KMS-11 (cell line): ENCODE data around the gene CCSER2.

ENCODE experiments used
- H2AFZ ChIP-seq: fragments of 200-600 bp; sonication (generic); 2 replicates; pipeline ENCODE4 v1.6.1; 2016; ENCODE audit warnings: antibody characterized with exemption, mixed run types, low read depth
- H3K27ac ChIP-seq: fragments of 200-600 bp; sonication (generic); 2 replicates; pipeline ENCODE4 v1.6.1; 2016; ENCODE audit warnings: mild to moderate bottlenecking, mixed run types
- H3K27me3 ChIP-seq: fragments of 200-600 bp; sonication (generic); 2 replicates; pipeline ENCODE4 v1.6.1; 2017; ENCODE audit warnings: mild to moderate bottlenecking, low read depth, mixed run types, moderate library complexity; ENCODE audit not compliant: insufficient read depth
- H3K36me3 ChIP-seq: fragments of 200-600 bp; sonication (generic); 2 replicates; pipeline ENCODE4 v1.6.1; 2017; ENCODE audit warnings: mild to moderate bottlenecking, mixed run types; ENCODE audit not compliant: insufficient read depth
- H3K4me1 ChIP-seq: fragments of 200-600 bp; sonication (generic); 2 replicates; pipeline ENCODE4 v1.6.1; 2016; ENCODE audit warnings: mild to moderate bottlenecking, low read depth, mixed run types; ENCODE audit not compliant: poor library complexity, severe bottlenecking
- H3K4me2 ChIP-seq: fragments of 200-600 bp; sonication (generic); 2 replicates; pipeline ENCODE4 v1.7.0; 2016; ENCODE audit warnings: mild to moderate bottlenecking, mixed run types
- H3K4me3 ChIP-seq: fragments of 200-600 bp; sonication (generic); IDR thresholded peaks from 2 replicates; pipeline ENCODE4 v1.6.1; 2017; ENCODE audit warnings: low read depth, low read length, mixed read lengths; ENCODE audit not compliant: insufficient read depth
- H3K79me2 ChIP-seq: fragments of 200-600 bp; sonication (generic); 2 replicates; pipeline ENCODE4 v1.6.1; 2016; ENCODE audit warnings: low read depth, mixed run types; ENCODE audit not compliant: insufficient read depth
- H3K9ac ChIP-seq: fragments of 200-600 bp; sonication (generic); 2 replicates; pipeline ENCODE4 v1.6.1; 2016; ENCODE audit warnings: mild to moderate bottlenecking, mixed run types
- H4K20me1 ChIP-seq: fragments of 200-600 bp; sonication (generic); 2 replicates; pipeline ENCODE4 v1.6.1; 2016; ENCODE audit warnings: mild to moderate bottlenecking, mixed run types; ENCODE audit not compliant: insufficient read depth
- TF ChIP-seq, protein P1 (sequence below): fragments of 200-600 bp; sonication (generic); conservative IDR thresholded peaks from 2 replicates; pipeline ENCODE4 v1.6.1; 2017; ENCODE audit warnings: low read depth, mild to moderate bottlenecking, antibody characterized with exemption, low read length, moderate library complexity, mixed read lengths

The CCSER2 gene

DNA sequence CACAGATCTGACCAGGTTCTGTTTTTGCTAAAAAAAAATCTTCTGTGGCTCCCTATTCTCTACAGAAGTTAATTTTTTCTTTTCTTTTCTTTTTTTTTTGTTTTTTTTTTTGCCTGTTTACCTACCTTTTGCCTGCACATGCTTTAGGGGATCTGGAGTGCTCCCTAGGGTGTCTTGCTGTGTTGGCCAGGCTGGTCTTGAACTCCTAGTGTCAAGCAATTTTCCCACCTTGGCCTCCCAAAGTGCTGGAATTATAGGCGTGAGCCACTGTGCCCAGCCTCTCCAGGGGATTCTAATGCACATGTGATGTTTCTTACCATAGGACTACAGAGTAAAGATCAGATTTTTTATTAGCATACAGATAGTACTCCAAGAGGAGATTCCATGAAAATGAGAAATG, 10.6 kb downstream of the CCSER2 start:
- Histone ChIP-seq H3K4me2 (no peak overlapping the region), H3K36me3 (no peaks in the 10 kb centered on the region), H3K9ac (no peak overlapping the region), H4K20me1 (no peaks in the 10 kb centered on the region), H2AFZ (no peak overlapping the region), H3K27me3 (no peaks in the 10 kb centered on the region), H3K79me2 (peaks cover 77% of the 10 kb centered on the region), H3K4me1 (peaks cover 31% of the 10 kb centered on the region), H3K27ac (no peak overlapping the region), H3K4me3 (no peak overlapping the region)
- TF ChIP-seq, protein P1, sequence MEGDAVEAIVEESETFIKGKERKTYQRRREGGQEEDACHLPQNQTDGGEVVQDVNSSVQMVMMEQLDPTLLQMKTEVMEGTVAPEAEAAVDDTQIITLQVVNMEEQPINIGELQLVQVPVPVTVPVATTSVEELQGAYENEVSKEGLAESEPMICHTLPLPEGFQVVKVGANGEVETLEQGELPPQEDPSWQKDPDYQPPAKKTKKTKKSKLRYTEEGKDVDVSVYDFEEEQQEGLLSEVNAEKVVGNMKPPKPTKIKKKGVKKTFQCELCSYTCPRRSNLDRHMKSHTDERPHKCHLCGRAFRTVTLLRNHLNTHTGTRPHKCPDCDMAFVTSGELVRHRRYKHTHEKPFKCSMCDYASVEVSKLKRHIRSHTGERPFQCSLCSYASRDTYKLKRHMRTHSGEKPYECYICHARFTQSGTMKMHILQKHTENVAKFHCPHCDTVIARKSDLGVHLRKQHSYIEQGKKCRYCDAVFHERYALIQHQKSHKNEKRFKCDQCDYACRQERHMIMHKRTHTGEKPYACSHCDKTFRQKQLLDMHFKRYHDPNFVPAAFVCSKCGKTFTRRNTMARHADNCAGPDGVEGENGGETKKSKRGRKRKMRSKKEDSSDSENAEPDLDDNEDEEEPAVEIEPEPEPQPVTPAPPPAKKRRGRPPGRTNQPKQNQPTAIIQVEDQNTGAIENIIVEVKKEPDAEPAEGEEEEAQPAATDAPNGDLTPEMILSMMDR = no peak

DNA sequence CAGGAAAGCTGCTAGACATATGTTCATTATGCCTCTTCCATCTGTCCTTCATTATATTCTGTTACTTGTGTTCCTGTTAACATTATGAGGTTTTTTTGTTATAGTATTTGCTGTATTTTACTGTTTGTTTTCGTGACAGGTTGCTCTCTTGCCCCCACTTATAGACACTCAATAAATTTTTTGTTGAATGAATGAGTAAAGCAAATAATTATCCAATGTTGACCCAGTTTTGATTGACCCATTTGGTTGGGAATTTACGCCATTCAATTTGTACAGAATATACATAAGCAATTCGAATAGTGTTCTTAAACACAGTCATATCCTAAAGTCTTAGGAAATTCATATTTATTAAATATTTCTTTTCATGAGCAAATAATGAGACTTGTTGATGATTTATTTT, 11.8 kb downstream of the CCSER2 start:
- no peaks in the 10 kb centered on the region for H3K27me3 ChIP-seq
- TF ChIP-seq, protein P1 = no peak
- H3K79me2 ChIP-seq = peaks cover 71% of the 10 kb centered on the region
- peaks cover 31% of the 10 kb centered on the region for H3K4me1 ChIP-seq
- H3K9ac ChIP-seq = no peak overlapping the region
- no peak overlapping the region for H3K27ac ChIP-seq
- no peaks in the 10 kb centered on the region for H4K20me1 ChIP-seq
- H3K4me3 ChIP-seq = no peak overlapping the region
- H3K4me2 ChIP-seq = no peak overlapping the region
- no peak overlapping the region for H2AFZ ChIP-seq
- no peaks in the 10 kb centered on the region for H3K36me3 ChIP-seq

DNA sequence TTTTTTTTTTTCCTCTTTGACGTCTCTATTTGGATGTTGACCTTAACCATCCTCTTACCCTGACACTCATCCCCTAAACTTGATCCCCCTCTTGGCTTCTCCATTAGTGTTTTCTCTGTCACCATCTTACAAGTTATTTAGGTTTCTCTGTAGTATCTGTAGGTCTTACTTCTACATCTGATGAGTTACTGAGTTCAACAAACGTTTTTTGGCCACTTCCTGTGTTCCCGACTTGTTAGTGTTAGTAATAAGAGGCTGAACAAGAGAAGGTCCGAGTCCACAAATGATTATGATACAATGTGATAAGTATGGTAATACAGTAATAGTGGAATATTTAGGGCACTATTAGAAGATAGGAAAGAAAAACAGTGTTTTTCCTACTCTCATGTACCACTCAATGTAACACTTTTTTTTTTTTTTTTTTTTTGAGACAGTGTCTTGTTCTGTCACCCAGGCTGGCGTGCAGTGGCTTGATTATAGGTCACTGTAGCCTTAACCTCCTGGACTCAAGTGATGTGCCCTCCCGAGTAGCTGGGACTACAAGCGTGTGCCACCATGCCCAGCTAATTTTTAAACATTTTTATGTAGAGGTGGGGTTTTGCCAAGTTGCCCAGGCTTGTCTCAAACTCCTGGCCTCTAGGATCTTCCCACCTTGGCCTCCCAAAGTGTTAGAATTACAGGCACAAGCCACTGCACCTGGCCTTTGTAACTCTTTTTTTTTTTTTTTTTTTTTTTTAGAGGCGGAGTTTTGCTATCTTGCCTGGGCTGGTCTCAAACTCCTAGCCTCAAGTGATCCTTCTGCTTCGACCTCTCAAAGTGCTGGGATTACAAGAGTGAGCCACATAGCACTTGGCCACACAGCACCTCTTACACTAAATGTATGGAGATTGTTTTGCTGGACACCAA, 12.5 kb downstream of the CCSER2 start:
- Histone ChIP-seq H4K20me1 (no peaks in the 10 kb centered on the region), H3K9ac (no peak overlapping the region), H3K36me3 (no peaks in the 10 kb centered on the region), H3K27ac (no peak overlapping the region), H3K4me1 (peaks cover 28% of the 10 kb centered on the region), H3K79me2 (peaks cover 69% of the 10 kb centered on the region), H2AFZ (no peak overlapping the region), H3K4me3 (no peak overlapping the region), H3K4me2 (no peak overlapping the region), H3K27me3 (no peaks in the 10 kb centered on the region)
- TF ChIP-seq, protein P1 = no peak

DNA sequence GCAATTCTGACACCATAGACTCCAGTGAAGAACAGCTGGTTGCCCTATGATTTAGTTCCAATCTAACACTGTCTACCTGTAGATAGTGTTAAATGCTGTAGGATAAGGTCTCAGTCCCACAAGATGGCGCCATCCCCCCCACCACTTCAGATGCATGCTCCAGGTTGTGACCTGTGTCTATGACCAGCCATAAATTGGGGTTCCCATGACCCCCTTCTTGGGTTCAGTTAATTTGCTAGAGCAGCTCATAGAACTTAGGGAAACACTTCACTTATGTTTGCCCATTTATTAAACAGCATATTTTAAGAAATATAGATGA, 13.1 kb downstream of the CCSER2 start:
- H3K4me3 ChIP-seq = no peak overlapping the region
- H3K4me2 ChIP-seq = no peak overlapping the region
- H4K20me1 ChIP-seq = no peaks in the 10 kb centered on the region

More for the DNA sequence above, 13.1 kb downstream of the CCSER2 start:
- H3K4me1 ChIP-seq = peaks cover 28% of the 10 kb centered on the region
- H3K27me3 ChIP-seq = no peaks in the 10 kb centered on the region
- H3K79me2 ChIP-seq = peaks cover 69% of the 10 kb centered on the region
- H3K9ac ChIP-seq = no peak overlapping the region
- no peak overlapping the region for H3K27ac ChIP-seq
- H2AFZ ChIP-seq = no peak overlapping the region
- H3K36me3 ChIP-seq = no peaks in the 10 kb centered on the region
- TF ChIP-seq, protein P1 = no peak
